Right renal cortex interstitium (tissue), 3 donors: Measurements from ENCODE around the gene DDX47. TPM values are rescaled to one million over a fixed set of nuclear protein-coding genes. Genes with fewer than 3 reads are reported as not detected.
"Not testable (repeated sequence)": the region's sequence is repeated elsewhere in the genome, so short reads cannot be mapped to it uniquely, and the experiment has no call there.

Experiments
- DNase-seq, 3 donors: peaks; one replicate each; pipeline ENCODE4 v3.0.0-alpha.2; 2013; ENCODE audit warnings: low read depth in 3 of 3, low spot score in 2 of 3
- polyA plus RNA-seq, 3 donors: library from polyadenylated mRNA; unstranded; fragments of 120-200 nt; gene quantifications; one replicate each; pipeline ENCODE4 v1.2.1, GENCODE V29; 2013; ENCODE audit not compliant: insufficient read length in 3 of 3

Gene DDX47
- polyA plus RNA-seq, 3 donors, result 75.0 to 80.2 (median 80.0) TPM

DNA sequence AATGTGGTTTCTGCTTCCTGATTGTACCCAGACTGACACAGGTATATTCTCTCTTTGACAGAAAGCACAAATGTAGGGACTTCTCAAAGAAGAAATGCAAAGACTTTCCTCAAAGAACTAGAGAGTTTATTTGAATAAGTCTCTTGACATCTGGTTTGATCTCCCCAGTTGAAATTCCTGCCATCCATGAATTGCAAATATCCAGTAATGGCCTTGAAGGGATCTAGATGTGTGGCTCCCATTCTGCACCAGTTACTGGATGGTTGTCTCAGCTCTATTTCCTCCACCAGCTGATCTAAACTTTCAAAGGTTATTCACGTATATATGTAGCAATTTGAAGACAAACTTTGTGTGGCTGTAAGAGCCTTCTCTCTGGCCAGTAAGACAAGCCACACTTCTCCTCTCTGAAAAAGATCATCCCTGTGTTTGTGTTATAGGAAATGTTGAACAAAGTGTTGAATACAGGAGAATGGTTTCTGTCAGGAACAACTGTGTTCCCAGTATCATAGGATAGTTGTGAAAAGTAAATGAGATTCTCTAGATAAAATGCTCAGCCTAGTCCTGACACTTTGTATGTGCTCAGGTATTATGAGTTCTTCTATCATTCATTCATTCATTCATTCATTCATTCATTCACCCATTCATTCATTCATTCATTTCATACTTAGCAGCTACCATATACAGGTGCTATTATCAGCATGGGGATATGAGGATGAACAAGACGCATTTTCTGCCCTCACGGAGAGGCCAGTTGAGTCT is 55.5 kb downstream of the DDX47 start:
- DNase-seq, result no peak

DNA sequence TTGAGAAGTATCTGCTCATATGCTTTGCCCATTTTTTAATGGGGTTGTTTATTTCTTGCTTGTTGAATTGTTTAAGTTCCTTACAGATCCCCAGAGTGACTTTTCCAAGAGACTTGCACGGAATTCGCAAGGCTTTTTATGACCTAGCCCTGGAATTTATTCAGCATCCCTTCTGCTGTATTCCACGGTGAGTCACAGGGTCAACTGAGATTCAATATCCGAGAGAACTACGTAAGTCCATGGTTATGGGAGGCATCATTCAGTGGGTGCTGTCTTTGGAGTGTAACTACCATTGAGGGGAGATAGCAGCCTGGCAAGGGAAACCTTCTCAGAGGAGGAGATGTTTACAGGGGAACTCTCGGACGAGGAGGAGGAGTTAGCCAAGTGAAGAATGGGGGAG is 57.3 kb downstream of the DDX47 start:
- DNase-seq, result no peak

DNA sequence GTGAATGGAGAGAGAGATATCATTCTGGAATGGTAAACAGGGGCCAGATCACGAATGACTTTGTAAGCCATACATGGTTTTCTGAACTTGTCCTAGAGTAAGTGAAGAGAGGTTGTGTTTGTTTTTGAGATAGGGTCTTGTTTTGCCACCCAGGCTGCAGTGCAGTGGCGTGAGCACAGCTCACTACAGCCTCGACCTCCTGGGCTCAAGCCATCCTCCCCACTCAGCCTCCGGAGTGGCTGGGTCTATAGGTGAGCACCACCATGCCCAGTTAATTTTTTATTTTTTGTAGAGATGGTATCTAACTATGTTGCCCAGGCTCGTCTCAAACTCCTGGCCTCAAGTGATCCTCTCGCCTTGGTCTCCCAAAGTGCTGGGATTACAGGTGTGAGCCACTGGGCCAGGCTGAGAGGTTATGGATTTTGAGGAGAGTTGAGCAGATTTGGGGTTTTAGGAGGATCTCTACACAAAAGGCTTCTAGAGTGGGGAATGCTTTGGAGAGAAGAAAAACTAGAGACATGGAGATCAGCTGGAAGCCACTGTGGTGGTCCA is 58.5 kb downstream of the DDX47 start:
- DNase-seq, result no peak

DNA sequence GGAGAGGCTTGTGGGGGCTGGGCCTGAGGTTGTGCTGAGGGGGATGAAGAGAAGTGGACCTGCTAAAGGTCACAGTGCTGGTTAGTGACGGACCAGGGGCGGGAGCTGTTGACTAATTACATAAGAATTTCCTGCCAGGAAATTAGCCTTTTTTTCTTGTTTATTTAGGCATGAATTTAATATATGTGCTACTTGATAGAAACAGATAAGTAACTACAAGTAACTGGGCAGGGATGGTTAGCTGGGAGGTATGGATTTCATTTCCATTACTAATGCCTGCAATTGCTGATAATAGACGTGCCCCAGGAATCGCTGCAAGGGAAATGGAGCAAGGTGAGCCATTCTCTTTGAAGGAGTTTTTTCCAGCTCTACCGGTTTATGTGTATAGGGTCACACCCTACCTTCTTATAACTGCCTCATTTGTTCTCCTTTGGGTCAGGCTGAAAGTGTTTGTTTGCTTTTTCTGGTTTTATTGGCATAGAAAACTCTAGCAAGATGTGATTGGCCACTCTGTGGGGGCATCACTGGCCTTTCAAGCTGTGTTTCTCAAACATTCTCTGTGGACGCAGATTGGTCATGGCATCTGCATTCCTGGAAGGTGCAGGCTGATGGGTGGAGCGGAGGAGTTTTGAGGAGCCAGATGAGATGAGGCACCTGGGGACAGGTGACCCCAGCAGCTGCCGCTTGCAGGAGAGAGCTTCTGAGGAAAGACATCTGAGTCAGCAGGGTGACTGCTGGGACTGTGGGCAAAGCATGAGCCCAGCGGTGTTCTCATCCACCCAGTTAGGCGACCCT is 59.2 kb downstream of the DDX47 start:
- no peak for DNase-seq

DNA sequence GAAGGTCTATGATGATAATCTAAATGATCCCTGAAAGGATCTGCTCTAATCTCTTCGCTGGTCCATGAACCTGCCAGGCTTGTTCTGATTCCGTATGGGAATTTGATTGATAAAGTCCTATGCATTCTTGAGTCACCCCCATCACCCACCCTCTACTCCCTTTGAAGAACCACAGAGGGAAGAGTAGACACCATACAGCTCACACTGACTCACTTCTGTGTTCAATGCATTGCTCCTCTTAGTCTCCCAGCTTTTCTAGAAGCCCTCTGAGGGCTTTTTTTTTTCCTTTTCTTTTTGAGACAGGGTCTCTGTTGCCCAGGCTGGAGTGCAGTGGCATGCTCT is 59.8 kb downstream of the DDX47 start:
- no peak for DNase-seq

DNA sequence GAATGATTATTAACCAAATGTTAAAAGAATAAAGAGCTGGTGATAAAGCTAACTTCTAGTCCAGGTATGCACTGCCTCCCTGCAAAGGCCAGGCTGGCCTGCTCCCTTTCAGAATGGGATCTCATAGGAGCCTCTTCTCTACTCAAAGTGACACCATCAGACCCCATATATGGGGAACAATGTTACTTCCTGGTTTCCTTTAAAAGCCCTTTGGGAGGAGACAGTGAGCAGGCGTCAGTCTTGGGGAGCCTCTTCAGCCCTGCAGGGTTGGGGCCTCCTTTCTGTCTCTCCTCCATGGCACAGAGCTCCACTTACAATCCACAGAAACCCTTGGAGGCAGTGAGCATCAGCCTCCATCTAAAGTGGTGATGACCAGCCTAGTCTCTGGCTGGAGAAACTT is 60.9 kb downstream of the DDX47 start:
- no peak for DNase-seq

DNA sequence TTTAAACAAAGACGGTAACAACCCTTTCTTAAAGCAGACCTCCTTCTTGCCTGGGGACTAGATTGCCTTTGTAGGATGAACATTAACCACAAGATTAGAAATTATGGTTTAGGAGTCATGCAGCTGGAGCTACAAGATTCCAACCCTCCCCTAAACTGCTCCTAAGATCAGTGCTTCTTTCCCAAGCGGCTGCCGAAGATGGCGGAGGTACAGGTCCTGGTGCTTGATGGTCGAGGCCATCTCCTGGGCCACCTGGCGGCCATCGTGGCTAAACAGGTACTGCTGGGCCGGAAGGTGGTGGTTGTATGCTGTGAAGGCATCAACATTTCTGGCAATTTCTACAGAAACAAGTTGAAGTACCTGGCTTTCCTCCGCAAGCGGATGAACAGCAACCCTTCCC is 62.2 kb downstream of the DDX47 start:
- not testable (repeated sequence) for DNase-seq

DNA sequence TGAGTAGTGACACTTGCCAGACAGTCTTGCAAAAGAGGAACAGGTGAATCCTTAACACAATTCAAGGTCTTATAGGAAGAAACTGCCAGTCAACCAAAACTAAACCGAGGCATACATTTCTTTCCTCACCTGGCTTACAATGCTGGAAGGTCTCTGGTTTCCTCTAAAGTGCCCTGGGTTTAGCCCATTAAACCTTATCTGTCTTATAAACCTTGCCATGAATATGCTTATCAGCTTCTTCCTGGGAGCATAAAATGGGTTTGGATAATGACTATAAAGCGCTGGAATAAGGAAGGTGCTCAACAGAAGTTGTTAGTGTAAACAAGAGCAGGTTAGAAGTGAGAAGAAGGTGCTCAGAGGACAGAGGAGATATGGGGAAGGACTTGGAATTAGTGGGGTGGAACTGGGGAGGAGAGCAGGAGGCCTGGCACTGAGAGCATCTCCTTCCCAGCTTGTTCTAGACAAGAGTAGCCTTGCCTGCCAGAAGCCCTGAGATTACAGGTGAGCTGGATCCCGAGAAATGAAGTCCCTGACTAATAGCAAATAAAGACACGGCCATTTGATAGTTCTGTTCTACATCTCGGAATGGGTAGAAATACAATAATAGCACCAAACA is 64.1 kb downstream of the DDX47 start:
- DNase-seq, result no peak

DNA sequence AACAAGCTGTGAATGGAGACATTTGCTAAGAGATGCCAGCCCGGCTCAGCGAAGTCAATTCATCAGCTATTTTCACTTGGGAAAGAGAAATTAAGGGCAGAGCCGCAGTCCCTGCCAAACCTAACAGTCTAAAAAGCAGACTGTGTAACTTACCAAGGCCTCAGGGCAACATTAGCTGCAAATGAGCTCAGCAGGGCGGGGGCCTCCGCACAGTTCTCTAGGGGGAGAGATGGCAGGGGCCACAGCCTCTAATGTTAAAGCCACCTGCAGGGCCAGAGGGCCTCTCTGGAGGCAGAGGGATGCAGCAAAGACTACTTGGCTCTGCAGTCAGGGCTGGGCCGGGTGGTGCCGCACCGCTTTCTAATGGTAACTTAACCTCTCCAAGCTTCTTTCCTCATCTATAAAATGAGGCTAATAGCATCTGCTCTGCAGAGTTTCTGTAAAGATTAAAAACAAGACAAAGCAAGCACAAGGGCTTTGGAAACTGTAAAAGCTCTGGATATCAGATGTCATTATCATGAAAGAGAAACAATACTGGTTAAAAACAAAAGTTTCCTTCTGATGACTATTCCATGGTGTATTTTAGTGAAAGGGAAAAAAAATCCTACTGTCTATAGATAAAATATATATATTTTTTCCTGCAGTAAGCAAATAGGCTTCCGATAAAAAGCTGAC is 64.8 kb downstream of the DDX47 start:
- no peak for DNase-seq

Other genes with a start within 250 kb of the DDX47 start
- 10 to 100 TPM; 35.9 to 39.1 (median 37.0) TPM for gene CREBL2, start 201.5 kb upstream of the DDX47 start, polyA plus RNA-seq
- 1 to 10 TPM; 1.5 to 1.7 (median 1.6) TPM for gene GPR19, start 117.2 kb upstream of the DDX47 start, polyA plus RNA-seq
- gene CDKN1B, start 96.0 kb upstream of the DDX47 start, polyA plus RNA-seq, result 10 to 100 TPM; 68.3 to 81.7 (median 71.9) TPM
- gene APOLD1, start 27.7 kb upstream of the DDX47 start, polyA plus RNA-seq, result 10 to 100 TPM in 1 of 3 donors, 1 to 10 TPM in 2; 7.5 to 11.3 (median 8.9) TPM
- 10 to 100 TPM in 1 of 3 donors, 1 to 10 TPM in 2; 7.6 to 10.3 (median 8.3) TPM for gene GPRC5A, start 78.2 kb downstream of the DDX47 start, polyA plus RNA-seq
- under 1 TPM in 2 of 3 donors, not detected in 1; 0.72 to 0.86 TPM for gene GPRC5D, start 138.8 kb downstream of the DDX47 start, polyA plus RNA-seq
- 10 to 100 TPM; 69.9 to 80.7 (median 75.7) TPM for gene HEBP1, start 186.9 kb downstream of the DDX47 start, polyA plus RNA-seq
- gene FAM234B, start 231.0 kb downstream of the DDX47 start, polyA plus RNA-seq, result 10 to 100 TPM; 12.8 to 14.4 (median 13.1) TPM